ENCODE measurements around the gene HES1. TPM values are rescaled to one million over a fixed set of nuclear protein-coding genes. Genes with fewer than 3 reads are reported as not detected.
A peak's percentile ranks its signal among the peaks of the same experiment; 100 is the strongest.

HES1 gene
- total RNA-seq, 6 donors from 2014 or later = 12.6 to 43.4 (median 25.9) TPM

- Histone ChIP-seq H3K9me3 (no peaks in the 10 kb centered on the region), H3K4me3 (peak overlapping the region; percentile 49 to 61 (median 57)), H3K27me3 (peaks cover 0 to 8% (median 0%) of the 10 kb centered on the region in 4 donors), H3K4me1 (peaks cover 52 to 84% (median 64%) of the 10 kb centered on the region in 4 donors), H3K27ac (peak overlapping the region; percentile 87 to 93 (median 92)), H3K36me3 (no peaks in the 10 kb centered on the region)
- peak in 1 of 2 donors; percentile 42 for ATAC-seq (ENCODE audit: low FRiP score in 2 of 2)
- peak; percentile 40 to 68 for TF ChIP-seq POLR2AphosphoS5 (IDR thresholded peaks at IDR 0.05)
- TF ChIP-seq EP300 (IDR thresholded peaks at IDR 0.05) = peak in 1 of 4 donors; percentile 51
- peak; percentile 49 to 85 (median 67) for TF ChIP-seq CTCF (IDR thresholded peaks at IDR 0.05)
- peak in 2 of 4 donors; percentile 52 to 67 for TF ChIP-seq POLR2A (IDR thresholded peaks at IDR 0.05)
- peak; percentile 87 to 92 for DNase-seq
- whole genome bisulfite sequencing, 2 donors = 5 to 13% methylated on average over 18 to 37 of the region's 69 CpGs
These were observed 1.8 kb downstream of the HES1 start for GRCh38 chr3:194137506-194138474.

GRCh38 chr3:194138732-194139070 is 2.8 kb downstream of the HES1 start:
- peak overlapping the region in 2 of 4 donors; percentile 2 to 61 for H3K4me3 ChIP-seq
- peak overlapping the region; percentile 49 to 93 (median 92) for H3K27ac ChIP-seq
- TF ChIP-seq EP300 (IDR thresholded peaks at IDR 0.05) (no peak), POLR2A (IDR thresholded peaks at IDR 0.05) (no peak), CTCF (IDR thresholded peaks at IDR 0.05) (no peak), POLR2AphosphoS5 (IDR thresholded peaks at IDR 0.05) (no peak)
- H3K4me1 ChIP-seq = peaks cover 44 to 81% (median 62%) of the 10 kb centered on the region in 4 donors
- ATAC-seq (ENCODE audit: low FRiP score in 2 of 2) = no peak
- WGBS, 2 donors = 32 to 38% methylated on average over 4 of the region's 4 CpGs
- no peak for DNase-seq
- H3K9me3 ChIP-seq = no peaks in the 10 kb centered on the region
- no peaks in the 10 kb centered on the region for H3K36me3 ChIP-seq
- peaks cover 0 to 5% (median 0%) of the 10 kb centered on the region in 4 donors for H3K27me3 ChIP-seq

- Histone ChIP-seq H3K9me3 (no peaks in the 10 kb centered on the region), H3K4me1 (peaks cover 43 to 77% (median 60%) of the 10 kb centered on the region in 4 donors), H3K27ac (peak overlapping the region; percentile 49 to 93 (median 92)), H3K36me3 (no peaks in the 10 kb centered on the region), H3K4me3 (peak overlapping the region in 3 of 4 donors; percentile 2 to 61 (median 4)), H3K27me3 (peaks cover 0 to 4% (median 0%) of the 10 kb centered on the region in 4 donors)
- no peak for ATAC-seq (ENCODE audit: low FRiP score in 2 of 2)
- peak in 1 of 2 donors; percentile 64 for DNase-seq
- TF ChIP-seq EP300 (IDR thresholded peaks at IDR 0.05) = no peak
- no peak for TF ChIP-seq POLR2AphosphoS5 (IDR thresholded peaks at IDR 0.05)
- no peak for TF ChIP-seq CTCF (IDR thresholded peaks at IDR 0.05)
- TF ChIP-seq POLR2A (IDR thresholded peaks at IDR 0.05) = no peak
- 18 to 30% methylated on average over 21 of the region's 21 CpGs for WGBS, 2 donors
These were observed 3.3 kb downstream of the HES1 start for GRCh38 chr3:194139071-194139813.

GRCh38 chr3:194139814-194140391 is 4.0 kb downstream of the HES1 start:
- no peaks in the 10 kb centered on the region for H3K36me3 ChIP-seq
- H3K27ac ChIP-seq = peak overlapping the region; percentile 49 to 93 (median 92)
- DNase-seq = no peak
- peak overlapping the region in 1 of 4 donors; percentile 61 for H3K4me3 ChIP-seq
- no peaks in the 10 kb centered on the region for H3K9me3 ChIP-seq
- peaks cover 43 to 71% (median 58%) of the 10 kb centered on the region in 4 donors for H3K4me1 ChIP-seq
- TF ChIP-seq CTCF (IDR thresholded peaks at IDR 0.05) (no peak), POLR2AphosphoS5 (IDR thresholded peaks at IDR 0.05) (no peak), EP300 (IDR thresholded peaks at IDR 0.05) (no peak), POLR2A (IDR thresholded peaks at IDR 0.05) (no peak)
- no peak for ATAC-seq (ENCODE audit: low FRiP score in 2 of 2)
- WGBS, 2 donors = 27 to 36% methylated on average over 9 of the region's 9 CpGs
- peaks cover 0 to 4% (median 0%) of the 10 kb centered on the region in 4 donors for H3K27me3 ChIP-seq
